Vagina (tissue), 2 donors: ENCODE results near the gene TBC1D10B.
A peak's percentile ranks its signal among the peaks of the same experiment; 100 is the strongest.
"Not testable (repeated sequence)": the region's sequence is repeated elsewhere in the genome, so short reads cannot be mapped to it uniquely, and the experiment has no call there.

Experiments used
- POLR2A ChIP-seq, 2 donors: fragments of 450-650 bp; IDR thresholded peaks; one replicate each; pipeline ENCODE4 v1.6.1; 2017; ENCODE audit warnings: antibody characterized with exemption in 2 of 2, mild to moderate bottlenecking in 2 of 2, moderate library complexity in 2 of 2
- TF ChIP-seq, protein P1 (sequence below), 3 experiments: fragments of 450-650 bp in 2 of 3; fragments of 200-600 bp in 1 of 3; sonication (generic) in 1 of 3; IDR thresholded peaks; one replicate each; pipeline ENCODE4 v1.5.1; 2017 to 2019; ENCODE audit warnings: antibody characterized with exemption in 3 of 3, mild to moderate bottlenecking in 2 of 3, moderate library complexity in 2 of 3

DNA sequence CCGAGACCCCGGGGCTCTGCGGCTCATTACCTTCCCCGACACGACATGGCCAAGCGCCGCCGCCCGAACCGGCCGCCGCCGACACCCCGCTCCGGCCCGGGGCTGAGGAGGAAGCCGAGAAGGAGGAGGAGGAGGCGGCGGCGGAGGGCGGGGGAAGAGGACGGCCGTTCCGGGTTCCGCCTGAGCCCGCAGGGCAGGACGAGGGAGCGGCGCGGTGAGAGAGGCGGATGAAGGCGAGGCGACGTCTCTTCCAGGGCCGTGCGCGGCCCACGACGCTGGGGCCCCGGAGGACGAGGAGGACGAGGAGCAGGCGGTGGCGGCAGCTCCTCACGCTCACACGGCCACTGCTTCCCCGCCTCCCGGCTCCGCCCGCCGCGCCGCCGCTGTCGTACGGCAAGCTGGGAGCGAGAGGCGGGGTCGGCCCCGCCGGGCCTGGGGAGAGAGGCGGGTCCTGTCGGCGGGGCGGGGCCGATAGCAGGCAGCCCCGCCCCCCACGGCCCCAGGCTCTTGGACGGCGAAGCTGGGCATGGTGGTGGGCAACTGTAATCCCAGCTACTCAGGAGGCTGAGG, 35.2 kb downstream of the TBC1D10B start:
- TF ChIP-seq, protein P1, sequence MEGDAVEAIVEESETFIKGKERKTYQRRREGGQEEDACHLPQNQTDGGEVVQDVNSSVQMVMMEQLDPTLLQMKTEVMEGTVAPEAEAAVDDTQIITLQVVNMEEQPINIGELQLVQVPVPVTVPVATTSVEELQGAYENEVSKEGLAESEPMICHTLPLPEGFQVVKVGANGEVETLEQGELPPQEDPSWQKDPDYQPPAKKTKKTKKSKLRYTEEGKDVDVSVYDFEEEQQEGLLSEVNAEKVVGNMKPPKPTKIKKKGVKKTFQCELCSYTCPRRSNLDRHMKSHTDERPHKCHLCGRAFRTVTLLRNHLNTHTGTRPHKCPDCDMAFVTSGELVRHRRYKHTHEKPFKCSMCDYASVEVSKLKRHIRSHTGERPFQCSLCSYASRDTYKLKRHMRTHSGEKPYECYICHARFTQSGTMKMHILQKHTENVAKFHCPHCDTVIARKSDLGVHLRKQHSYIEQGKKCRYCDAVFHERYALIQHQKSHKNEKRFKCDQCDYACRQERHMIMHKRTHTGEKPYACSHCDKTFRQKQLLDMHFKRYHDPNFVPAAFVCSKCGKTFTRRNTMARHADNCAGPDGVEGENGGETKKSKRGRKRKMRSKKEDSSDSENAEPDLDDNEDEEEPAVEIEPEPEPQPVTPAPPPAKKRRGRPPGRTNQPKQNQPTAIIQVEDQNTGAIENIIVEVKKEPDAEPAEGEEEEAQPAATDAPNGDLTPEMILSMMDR (IDR thresholded peaks at IDR 0.05) = not testable (repeated sequence)
- peak in 1 of 2 donors; percentile 69 for TF ChIP-seq POLR2A (IDR thresholded peaks at IDR 0.05)
